HepG2 (cell line): ENCODE measurements around the gene ZBTB21. TPM values are rescaled to one million over a fixed set of nuclear protein-coding genes. Genes with fewer than 3 reads are reported as not detected.

ENCODE experiments used
- ATAC-seq: fragments of 200-7000 bp; cut with Tn5 transposase; 3 replicates; pipeline ENCODE4 v1.9.1; 2020; ENCODE audit warnings: mild to moderate bottlenecking, moderate library complexity
- BruUV-seq: library from RNA; stranded (reverse); fragments of 400-500 nt; replicated peaks from 2 replicates; lab custom pipeline; 2021; lab: Mats Ljungman, UMichigan
- CTCF ChIA-PET: fragments of 300-600 bp; formaldehyde crosslinking; extraction: SDS; loops from one replicate; lab custom pipeline; 2021; ENCODE audit warnings: low total read pairs, inconsistent platforms, low intra/inter-chr PET ratio; lab: Yijun Ruan, JAX
- POLR2A ChIA-PET: fragments of 350-600 bp; sonication (Branson Sonifier 250); formaldehyde crosslinking; loops from one replicate; lab custom pipeline; 2020; ENCODE audit warnings: antibody characterized with exemption, inconsistent platforms; lab: Yijun Ruan, JAX
- DNase-seq: peaks from one replicate; pipeline ENCODE4 v3.0.0-alpha.2; 2015; ENCODE audit warnings: low spot score
- FAIRE-seq: peaks from 3 replicates; lab custom pipeline; 2011; peaks lifted over from hg19 to GRCh38; lab: Jason Lieb, UNC
- H2AFZ ChIP-seq: one replicate; pipeline ENCODE4 v1.6.1; 2011; ENCODE audit warnings: low read length, inconsistent platforms
- H3K27ac ChIP-seq: fragments of 300-600 bp; 3 replicates; pipeline ENCODE4 v1.8.0; 2011; ENCODE audit warnings: mixed run types, mild to moderate bottlenecking, mixed read lengths, low read length, inconsistent platforms; ENCODE audit not compliant: insufficient read depth; ENCODE audit errors: extremely low read length
- H3K27me3 ChIP-seq, 2 experiments: fragments of 200-600 bp in 1 of 2; 2 replicates in 1 of 2; 3 replicates in 1 of 2; pipeline versions ENCODE4 v1.6.0 to v1.8.0; 2011; ENCODE audit warnings: low read length in 2 of 2, mild to moderate bottlenecking in 2 of 2, moderate library complexity in 2 of 2, inconsistent platforms in 1 of 2; ENCODE audit not compliant: insufficient read depth in 2 of 2, control insufficient read depth in 1 of 2
- H3K36me3 ChIP-seq, 2 experiments: fragments of 200-600 bp in 1 of 2; replicated peaks in 1 of 2; 2 replicates in 1 of 2; 3 replicates in 1 of 2; pipeline versions ENCODE4 v1.5.1 to v1.8.0; 2011; ENCODE audit warnings: low read length in 2 of 2, inconsistent platforms in 1 of 2; ENCODE audit not compliant: insufficient read depth in 2 of 2, control insufficient read depth in 1 of 2
- H3K4me1 ChIP-seq: 2 replicates; pipeline ENCODE4 v1.5.1; 2012; ENCODE audit warnings: low read length, inconsistent platforms; ENCODE audit not compliant: insufficient read depth
- H3K4me2 ChIP-seq: 2 replicates; pipeline ENCODE4 v1.6.0; 2011; ENCODE audit warnings: low read depth, low read length, inconsistent platforms
- H3K4me3 ChIP-seq, 3 experiments: fragments of 200-600 bp in 1 of 3; sonication (generic), shearing (Covaris generic) in 1 of 3; replicated peaks in 1 of 3; 2 replicates each; pipeline ENCODE4 v1.5.1; 2011 to 2016; ENCODE audit warnings: low read length in 3 of 3, inconsistent platforms in 2 of 3, low read depth in 2 of 3, mild to moderate bottlenecking in 2 of 3, control low read depth in 1 of 3, mixed read lengths in 1 of 3; ENCODE audit not compliant: insufficient read depth in 1 of 3
- H3K79me2 ChIP-seq: one replicate; pipeline ENCODE4 v1.6.1; 2011; ENCODE audit warnings: low read length, inconsistent platforms; ENCODE audit not compliant: insufficient read depth
- H3K9ac ChIP-seq: 2 replicates; pipeline ENCODE4 v1.6.0; 2011; ENCODE audit warnings: mild to moderate bottlenecking, low read depth, low read length, inconsistent platforms; ENCODE audit not compliant: insufficient read depth
- H3K9me3 ChIP-seq: 2 replicates; pipeline ENCODE4 v1.5.1; 2012; ENCODE audit warnings: mild to moderate bottlenecking, low read length
- H4K20me1 ChIP-seq: 2 replicates; pipeline ENCODE4 v1.6.0; 2011; ENCODE audit warnings: inconsistent platforms, mild to moderate bottlenecking, low read length, moderate library complexity; ENCODE audit not compliant: insufficient read depth
- ARID2 ChIP-seq: sonication (generic); formaldehyde crosslinking; IDR thresholded peaks from 2 replicates; pipeline ENCODE4 v1.8.1; 2022; ENCODE audit warnings: mild to moderate bottlenecking, missing genetic modification reagents, borderline replicate concordance
- HNRNPL ChIP-seq: fragments of 200-400 bp; formaldehyde crosslinking; IDR thresholded peaks from 2 replicates; pipeline ENCODE4 v1.6.1; 2017; ENCODE audit warnings: mild to moderate bottlenecking, low read depth, low read length
- JARID2 ChIP-seq: sonication (generic); formaldehyde crosslinking; IDR thresholded peaks from 2 replicates; pipeline ENCODE4 v1.8.1; 2023; ENCODE audit warnings: missing genetic modification reagents, inconsistent platforms; ENCODE audit not compliant: insufficient replicate concordance
- KMT2A ChIP-seq: sonication (generic); formaldehyde crosslinking; IDR thresholded peaks from 2 replicates; pipeline ENCODE4 v1.4.0; 2020; ENCODE audit warnings: missing genetic modification reagents
- POLR2A ChIP-seq, 2 experiments: IDR thresholded peaks; 2 replicates each; pipeline ENCODE4 v1.6.1; 2011; ENCODE audit warnings: low read depth in 2 of 2, low read length in 2 of 2, mild to moderate bottlenecking in 1 of 2, moderate library complexity in 1 of 2; ENCODE audit not compliant: insufficient read depth in 1 of 2
- RBFOX2 ChIP-seq: fragments of 200-400 bp; formaldehyde crosslinking; IDR thresholded peaks from 2 replicates; pipeline ENCODE4 v1.6.1; 2017; ENCODE audit warnings: low read depth, mild to moderate bottlenecking, low read length
- RERE ChIP-seq: IDR thresholded peaks from 2 replicates; pipeline ENCODE4 v1.6.1; 2016; ENCODE audit warnings: low read depth, missing genetic modification reagents, missing compliant biosample characterization
- TARDBP ChIP-seq: sonication (generic); formaldehyde crosslinking; IDR thresholded peaks from 2 replicates; pipeline ENCODE4 v1.8.0; 2022; ENCODE audit warnings: mild to moderate bottlenecking, missing genetic modification reagents
- TBX2 ChIP-seq: sonication (generic); formaldehyde crosslinking; IDR thresholded peaks from 2 replicates; pipeline ENCODE4 v1.5.0; 2020; ENCODE audit warnings: missing genetic modification reagents, mild to moderate bottlenecking, borderline replicate concordance
- YEATS4 ChIP-seq: sonication (generic); formaldehyde crosslinking; IDR thresholded peaks from 2 replicates; pipeline ENCODE4 v1.4.0; 2020; ENCODE audit warnings: missing genetic modification reagents, borderline replicate concordance
- ZBTB25 ChIP-seq: IDR thresholded peaks from 2 replicates; pipeline ENCODE4 v1.6.1; 2018; ENCODE audit warnings: missing genetic modification reagents
- ZNF235 ChIP-seq: sonication (generic); formaldehyde crosslinking; IDR thresholded peaks from 2 replicates; pipeline ENCODE4 v1.8.1; 2023; ENCODE audit warnings: mild to moderate bottlenecking, missing genetic modification reagents, borderline replicate concordance
- ZNF768 ChIP-seq: sonication (generic); formaldehyde crosslinking; IDR thresholded peaks from 2 replicates; pipeline ENCODE4 v1.4.0; 2020; ENCODE audit warnings: missing genetic modification reagents
- ZNF83 ChIP-seq: sonication (generic); formaldehyde crosslinking; IDR thresholded peaks from 2 replicates; pipeline ENCODE4 v1.4.0; 2020; ENCODE audit warnings: missing genetic modification reagents, mild to moderate bottlenecking, borderline replicate concordance
- WGBS: methylation state at CpG from one replicate; pipeline ENCODE4 v1.1.6; 2017; ENCODE audit warnings: low lambda C conversion rate; 5-methylcytosine and 5-hydroxymethylcytosine counted together
- in situ Hi-C: cut with HindIII; loops from 2 replicates; pipeline ENCODE4 v1.10.0; 2017; ENCODE audit warnings: low pct_unique_long_range_greater_than_20kb; ENCODE audit not compliant: extremely low pct_ligation_motif_present
- intact Hi-C: fragments of 100-400 bp; cut with micrococcal nuclease; formaldehyde crosslinking; loops from one replicate; pipeline ENCODE4 v1.10.0; 2022; ENCODE audit not compliant: unreplicated experiment
- polyA plus RNA-seq, 8 experiments: library from polyadenylated mRNA; depleted of rRNA in 3 of 8; stranded (reverse) in 7 of 8; unstranded in 1 of 8; fragments of >200 nt; fragmentation: Illumina TruSeq in 4 of 8; extraction: Trizol in 4 of 8; gene quantifications; 2 replicates each; pipeline versions ENCODE4 v1.2.1 to v1.2.3, GENCODE V29; 2011 to 2016; ENCODE audit warnings: low read depth in 4 of 8, missing spikeins in 1 of 8, mixed read lengths in 1 of 8; ENCODE audit not compliant: insufficient read depth in 1 of 8
- total RNA-seq, 5 experiments: library from RNA; depleted of rRNA; stranded (reverse); fragments of >200 nt; fragmentation: Illumina TruSeq; extraction: Trizol; gene quantifications; 2 replicates each; pipeline ENCODE4 v1.2.3, GENCODE V29; 2016; ENCODE audit warnings: low read depth in 1 of 5

ZBTB21 gene
- total and polyA plus RNA-seq, 2 of the 13 experiments (the other 11 are each of a cell fraction or from before 2014, with no cell fraction given), result 4.5 to 6.1 TPM

GRCh38 chr21:41953249-41953830, 56.8 kb downstream of the ZBTB21 start (continued):
- TF ChIP-seq ZNF235 (CRISPR knock-in tag) (no peak), RBFOX2 (peak; percentile 51; the same call in 1 of the 2 replicates)

- H4K20me1 ChIP-seq, result no peaks in the 10 kb centered on the region
- peak overlapping the region; percentile 9 for H3K27ac ChIP-seq
- TSS peak; percentile 53 for BruUV-seq
- CTCF ChIA-PET, result no interaction called here
- in situ Hi-C loops (loop anchor here (10.0 kb wide), 1 partner anchor 162 kb away; no protein-coding TSS in a partner anchor), intact Hi-C loops (no loop called here)
- peak overlapping the region; percentile 54 to 75 (median 54) for H3K4me3 ChIP-seq
- ATAC-seq (peak; percentile 24), DNase-seq (no peak), FAIRE-seq (no peak)
- WGBS, result 33% methylated on average over 16 of the region's 30 CpGs
- H3K9me3 ChIP-seq, result no peaks in the 10 kb centered on the region
- peak overlapping the region; percentile 72 for H3K9ac ChIP-seq
- no peaks in the 10 kb centered on the region for H3K27me3 ChIP-seq
- no peaks in the 10 kb centered on the region for H3K36me3 ChIP-seq
- peaks cover 76% of the 10 kb centered on the region for H3K4me1 ChIP-seq
- POLR2A ChIA-PET, result interaction anchor here (1.8 to 2.4 kb wide), 2 partner anchors 20 to 26 kb away, joined by 8 to 11 read pairs; no protein-coding TSS in a partner anchor
- H2AFZ ChIP-seq, result no peak overlapping the region
- peak overlapping the region; percentile 91 for H3K4me2 ChIP-seq
- H3K79me2 ChIP-seq, result peaks cover 24% of the 10 kb centered on the region
- TF ChIP-seq JARID2 (CRISPR knock-in tag) (no peak), ARID2 (0 out of 2 replicates have a peak, but pooled peaks have one; percentile 43), TARDBP (peak; percentile 16; the same call in 1 of the 2 replicates), ZNF83 (CRISPR knock-in tag) (0 out of 2 replicates have a peak, but pooled peaks have one; percentile 10), KMT2A (CRISPR knock-in tag) (0 out of 2 replicates have a peak, but pooled peaks have one; percentile 32), RERE (no peak), YEATS4 (CRISPR knock-in tag) (0 out of 2 replicates have a peak, but pooled peaks have one; percentile 11), HNRNPL (0 out of 2 replicates have a peak, but pooled peaks have one; percentile 15), POLR2A (IDR thresholded peaks at IDR 0.05; ENCODE audit: insufficient read depth in 1 of 2, low read depth in 2 of 2, low read length in 2 of 2) (no peak), ZBTB25 (CRISPR knock-in tag) (no peak), ZNF768 (CRISPR knock-in tag) (peak; percentile 88; the same call in 1 of the 2 replicates), TBX2 (CRISPR knock-in tag) (peak; percentile 19; the same call in 1 of the 2 replicates)
These were observed 57.5 kb downstream of the ZBTB21 start for GRCh38 chr21:41952568-41953248.
